ENCODE data around the gene CD38.

CD38 gene

GRCh38 chr4:15893962-15894361 lies 115.8 kb downstream of the CD38 start:
- TF ChIP-seq FOXP2 (optimal IDR thresholded peaks at IDR 0.05; ENCODE audit: borderline replicate concordance, extremely low read depth, extremely low read length, insufficient read depth) (no peak), SIN3A (IDR thresholded peaks at IDR 0.05; ENCODE audit: borderline replicate concordance, insufficient read depth, low read length) (peak; percentile 25; the same call in 1 of the 2 replicates)

- TF ChIP-seq, protein P1, sequence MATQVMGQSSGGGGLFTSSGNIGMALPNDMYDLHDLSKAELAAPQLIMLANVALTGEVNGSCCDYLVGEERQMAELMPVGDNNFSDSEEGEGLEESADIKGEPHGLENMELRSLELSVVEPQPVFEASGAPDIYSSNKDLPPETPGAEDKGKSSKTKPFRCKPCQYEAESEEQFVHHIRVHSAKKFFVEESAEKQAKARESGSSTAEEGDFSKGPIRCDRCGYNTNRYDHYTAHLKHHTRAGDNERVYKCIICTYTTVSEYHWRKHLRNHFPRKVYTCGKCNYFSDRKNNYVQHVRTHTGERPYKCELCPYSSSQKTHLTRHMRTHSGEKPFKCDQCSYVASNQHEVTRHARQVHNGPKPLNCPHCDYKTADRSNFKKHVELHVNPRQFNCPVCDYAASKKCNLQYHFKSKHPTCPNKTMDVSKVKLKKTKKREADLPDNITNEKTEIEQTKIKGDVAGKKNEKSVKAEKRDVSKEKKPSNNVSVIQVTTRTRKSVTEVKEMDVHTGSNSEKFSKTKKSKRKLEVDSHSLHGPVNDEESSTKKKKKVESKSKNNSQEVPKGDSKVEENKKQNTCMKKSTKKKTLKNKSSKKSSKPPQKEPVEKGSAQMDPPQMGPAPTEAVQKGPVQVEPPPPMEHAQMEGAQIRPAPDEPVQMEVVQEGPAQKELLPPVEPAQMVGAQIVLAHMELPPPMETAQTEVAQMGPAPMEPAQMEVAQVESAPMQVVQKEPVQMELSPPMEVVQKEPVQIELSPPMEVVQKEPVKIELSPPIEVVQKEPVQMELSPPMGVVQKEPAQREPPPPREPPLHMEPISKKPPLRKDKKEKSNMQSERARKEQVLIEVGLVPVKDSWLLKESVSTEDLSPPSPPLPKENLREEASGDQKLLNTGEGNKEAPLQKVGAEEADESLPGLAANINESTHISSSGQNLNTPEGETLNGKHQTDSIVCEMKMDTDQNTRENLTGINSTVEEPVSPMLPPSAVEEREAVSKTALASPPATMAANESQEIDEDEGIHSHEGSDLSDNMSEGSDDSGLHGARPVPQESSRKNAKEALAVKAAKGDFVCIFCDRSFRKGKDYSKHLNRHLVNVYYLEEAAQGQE (IDR thresholded peaks at IDR 0.05; ENCODE audit: insufficient read depth in 1 of 2, low read depth in 2 of 2, low read length in 2 of 2): no peak
- no peak for TF ChIP-seq TAF1 (IDR thresholded peaks at IDR 0.05; ENCODE audit: borderline replicate concordance, insufficient read depth, low read length)
- no peak for TF ChIP-seq FOXP2 (optimal IDR thresholded peaks at IDR 0.05; ENCODE audit: borderline replicate concordance, extremely low read depth, extremely low read length, insufficient read depth)
- no peak for TF ChIP-seq POLR2AphosphoS5 (IDR thresholded peaks at IDR 0.05; ENCODE audit: low read depth, low read length)
- TF ChIP-seq SIN3A (IDR thresholded peaks at IDR 0.05; ENCODE audit: borderline replicate concordance, insufficient read depth, low read length): no peak
Measured at GRCh38 chr4:15894393-15894792, 116.3 kb downstream of the CD38 start.

- TF ChIP-seq, protein P1 (IDR thresholded peaks at IDR 0.05; ENCODE audit: insufficient read depth in 1 of 2, low read depth in 2 of 2, low read length in 2 of 2): no peak
- TF ChIP-seq POLR2AphosphoS5 (IDR thresholded peaks at IDR 0.05; ENCODE audit: low read depth, low read length) (no peak), TAF1 (IDR thresholded peaks at IDR 0.05; ENCODE audit: borderline replicate concordance, insufficient read depth, low read length) (no peak), SIN3A (IDR thresholded peaks at IDR 0.05; ENCODE audit: borderline replicate concordance, insufficient read depth, low read length) (no peak), FOXP2 (optimal IDR thresholded peaks at IDR 0.05; ENCODE audit: borderline replicate concordance, extremely low read depth, extremely low read length, insufficient read depth) (no peak)
Measured at GRCh38 chr4:15894921-15895916, 117.1 kb downstream of the CD38 start.

GRCh38 chr4:15897577-15897976 lies 119.4 kb downstream of the CD38 start:
- TF ChIP-seq FOXP2 (optimal IDR thresholded peaks at IDR 0.05; ENCODE audit: borderline replicate concordance, extremely low read depth, extremely low read length, insufficient read depth) (no peak), SIN3A (IDR thresholded peaks at IDR 0.05; ENCODE audit: borderline replicate concordance, insufficient read depth, low read length) (no peak), POLR2AphosphoS5 (IDR thresholded peaks at IDR 0.05; ENCODE audit: low read depth, low read length) (no peak), TAF1 (IDR thresholded peaks at IDR 0.05; ENCODE audit: borderline replicate concordance, insufficient read depth, low read length) (no peak)
- TF ChIP-seq, protein P1 (IDR thresholded peaks at IDR 0.05; ENCODE audit: insufficient read depth in 1 of 2, low read depth in 2 of 2, low read length in 2 of 2): no peak

GRCh38 chr4:15898902-15899301 lies 120.8 kb downstream of the CD38 start:
- TF ChIP-seq SIN3A (IDR thresholded peaks at IDR 0.05; ENCODE audit: borderline replicate concordance, insufficient read depth, low read length) (no peak), POLR2AphosphoS5 (IDR thresholded peaks at IDR 0.05; ENCODE audit: low read depth, low read length) (no peak), FOXP2 (optimal IDR thresholded peaks at IDR 0.05; ENCODE audit: borderline replicate concordance, extremely low read depth, extremely low read length, insufficient read depth) (no peak), TAF1 (IDR thresholded peaks at IDR 0.05; ENCODE audit: borderline replicate concordance, insufficient read depth, low read length) (no peak)
- TF ChIP-seq, protein P1 (IDR thresholded peaks at IDR 0.05; ENCODE audit: insufficient read depth in 1 of 2, low read depth in 2 of 2, low read length in 2 of 2): no peak

Data from PFSK-1 (cell line).